RWPE1 (cell line): ENCODE results near the gene BICDL2.
"Not testable (repeated sequence)": the region's sequence is repeated elsewhere in the genome, so short reads cannot be mapped to it uniquely, and the experiment has no call there.

Experiments
- CTCF ChIA-PET: fragments of 350-600 bp; sonication (Branson Sonifier 250); formaldehyde crosslinking; extraction: SDS; loops from one replicate; lab custom pipeline; 2021; lab: Yijun Ruan, JAX
- POLR2A ChIA-PET: fragments of 400-600 bp; formaldehyde crosslinking; extraction: SDS; loops from one replicate; lab custom pipeline; 2020; ENCODE audit warnings: antibody characterized with exemption; ENCODE audit not compliant: low non-redundant PET; lab: Yijun Ruan, JAX
- DNase-seq: peaks from one replicate; pipeline ENCODE4 v3.0.0; 2012; ENCODE audit warnings: low spot score
- H3K27ac ChIP-seq: fragments of 450-650 bp; 2 replicates; pipeline ENCODE4 v1.5.1; 2017
- CTCF ChIP-seq: fragments of 450-650 bp; conservative IDR thresholded peaks from 2 replicates; pipeline ENCODE4 v1.5.1; 2017; ENCODE audit warnings: low read depth, mild to moderate bottlenecking

The BICDL2 gene

GRCh38 chr16:3054965-3055733 lies 18.4 kb upstream of the BICDL2 start:
- no peak for DNase-seq
- H3K27ac ChIP-seq, result no peak overlapping the region
- no peak for TF ChIP-seq CTCF
- CTCF ChIA-PET, result no interaction called here
- POLR2A ChIA-PET, result no interaction called here

- POLR2A ChIA-PET, H3K27ac ChIP-seq, DNase-seq, CTCF ChIA-PET: not testable (repeated sequence)
These were observed 16.6 kb upstream of the BICDL2 start for GRCh38 chr16:3053330-3053710.

GRCh38 chr16:3052571-3053329 lies 16.0 kb upstream of the BICDL2 start:
- DNase-seq, POLR2A ChIA-PET, H3K27ac ChIP-seq, CTCF ChIA-PET: not testable (repeated sequence)

- no peak for TF ChIP-seq CTCF
- POLR2A ChIA-PET, result no interaction called here
- no peak for DNase-seq
- CTCF ChIA-PET, result interaction anchor here (0.7 to 1.2 kb wide), 3 partner anchors 8 to 69 kb away, joined by 3 to 5 read pairs (median 3); no protein-coding TSS in a partner anchor
- no peak overlapping the region for H3K27ac ChIP-seq
These were observed 14.8 kb upstream of the BICDL2 start for GRCh38 chr16:3051494-3051893.

- ChIA-PET POLR2A (no interaction called here), CTCF (interaction anchor here (0.6 to 1.2 kb wide), 4 partner anchors 9 to 120 kb away, joined by 3 to 5 read pairs (median 4); no protein-coding TSS in a partner anchor)
- DNase-seq, result no peak
- no peak overlapping the region for H3K27ac ChIP-seq
- no peak for TF ChIP-seq CTCF
These were observed 14.3 kb upstream of the BICDL2 start for GRCh38 chr16:3051009-3051408.

- CTCF ChIA-PET, result interaction anchor here (0.6 to 1.2 kb wide), 2 partner anchors 8 to 121 kb away, joined by 5 read pairs; no protein-coding TSS in a partner anchor
- H3K27ac ChIP-seq, result no peak overlapping the region
- POLR2A ChIA-PET, result interaction anchor here (0.6 kb wide), 1 partner anchor 48 kb away, joined by 4 read pairs; no protein-coding TSS in a partner anchor
- TF ChIP-seq CTCF, result no peak
- no peak for DNase-seq
These were observed 13.7 kb upstream of the BICDL2 start for GRCh38 chr16:3050487-3050886.

GRCh38 chr16:3049921-3050481 lies 13.3 kb upstream of the BICDL2 start:
- CTCF ChIA-PET, result no interaction called here
- TF ChIP-seq CTCF, result no peak
- H3K27ac ChIP-seq, result no peak overlapping the region
- DNase-seq, result no peak
- POLR2A ChIA-PET, result interaction anchor here (0.6 kb wide), 1 partner anchor 47 kb away, joined by 4 read pairs; no protein-coding TSS in a partner anchor
